ENCODE data around the gene WDR18. TPM values are rescaled to one million over a fixed set of nuclear protein-coding genes. Genes with fewer than 3 reads are reported as not detected.

Gene WDR18
- 136 and 158 TPM in 2 replicates for total RNA-seq (2014; rRNA removed; shearing (Covaris generic))

GRCh38 chr19:984165-984967 lies at the start of gene WDR18:
Gene WDR18, plus strand, starts transcription at chr19:984345. Its CDS starts 9 bp downstream, at chr19:984354.

DNA sequence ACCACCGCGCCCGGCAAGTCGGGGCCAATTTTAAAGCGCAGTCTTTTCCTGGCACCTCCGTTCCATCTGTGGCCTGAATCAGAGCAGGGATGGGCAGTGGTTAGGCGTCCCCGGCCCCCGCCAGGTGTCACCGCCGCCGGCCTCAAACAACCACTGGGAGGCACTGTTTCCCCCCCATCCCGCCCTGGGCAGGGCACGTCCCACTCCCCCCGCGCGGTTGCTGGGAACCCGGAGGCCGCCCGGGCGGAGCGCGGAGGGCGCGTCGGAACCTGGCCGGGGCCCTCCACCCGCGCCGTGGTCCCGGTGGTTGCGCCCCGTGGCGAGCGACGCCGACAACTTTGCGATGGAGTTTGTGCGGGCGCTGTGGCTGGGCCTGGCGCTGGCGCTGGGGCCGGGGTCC lies 15.9 kb downstream of the WDR18 start, which contains the start of gene GRIN3B:
Gene GRIN3B, plus strand, starts transcription at position 325 of the 400 bp plus-strand sequence. Its CDS starts 19 bp downstream, at position 344.

GRCh38 chr19:1020868-1021425 lies 36.8 kb downstream of the WDR18 start, which contains the start of gene TMEM259:
Gene TMEM259, minus strand, starts transcription at chr19:1021123. Its CDS starts 127 bp downstream, at chr19:1020996.

GRCh38 chr19:1025960-1026782 lies 42.0 kb downstream of the WDR18 start, which contains the start of gene CNN2:
Gene CNN2, plus strand, starts transcription at chr19:1026608. Its CDS starts 54 bp downstream, at chr19:1026662.

GRCh38 chr19:1039646-1040475 lies 55.7 kb downstream of the WDR18 start, which contains the start of gene ABCA7:
Gene ABCA7, plus strand, starts transcription at chr19:1040107. Its CDS starts 1,255 bp downstream, at chr19:1041362.

Small RNAs within 50 kb of the gene (small RNA-seq; reads per million reads assigned to genes)
- 0.50 reads per million, percentile 23 among the genes with 10 or more reads in this experiment for gene RNU6-2

Other genes with a start within 250 kb of the WDR18 start
- 4.4 and 5.9 TPM in 2 replicates for gene MISP, start 233.2 kb upstream of the WDR18 start, total RNA-seq (2014; rRNA removed; shearing (Covaris generic))
- gene PTBP1, start 186.9 kb upstream of the WDR18 start, total RNA-seq (2014; rRNA removed; shearing (Covaris generic)) = 355 and 456 TPM in 2 replicates
- gene PLPPR3, start 162.4 kb upstream of the WDR18 start, total RNA-seq (2014; rRNA removed; shearing (Covaris generic)) = 0.03 TPM in 1 of 2 replicates, not detected in the other
- 0.45 TPM in 1 of 2 replicates, not detected in the other for gene AZU1, start 156.5 kb upstream of the WDR18 start, total RNA-seq (2014; rRNA removed; shearing (Covaris generic))
- gene PRTN3, start 143.3 kb upstream of the WDR18 start, total RNA-seq (2014; rRNA removed; shearing (Covaris generic)) = not detected in 2 replicates
- gene ELANE, start 132.0 kb upstream of the WDR18 start, total RNA-seq (2014; rRNA removed; shearing (Covaris generic)) = 0.34 TPM in 1 of 2 replicates, not detected in the other
- 2.1 and 3.5 TPM in 2 replicates for gene CFD, start 124.7 kb upstream of the WDR18 start, total RNA-seq (2014; rRNA removed; shearing (Covaris generic))
- 20.4 and 25.1 TPM in 2 replicates for gene MED16, start 91.2 kb upstream of the WDR18 start, total RNA-seq (2014; rRNA removed; shearing (Covaris generic))
- not detected in 2 replicates for gene RNU6-9, start 90.9 kb upstream of the WDR18 start, total RNA-seq (2014; rRNA removed; shearing (Covaris generic))
- 24.9 and 26.8 TPM in 2 replicates for gene R3HDM4, start 71.1 kb upstream of the WDR18 start, total RNA-seq (2014; rRNA removed; shearing (Covaris generic))
- not detected in 2 replicates for gene KISS1R, start 67.0 kb upstream of the WDR18 start, total RNA-seq (2014; rRNA removed; shearing (Covaris generic))
- gene ARID3A, start 58.3 kb upstream of the WDR18 start, total RNA-seq (2014; rRNA removed; shearing (Covaris generic)) = 2.0 and 3.1 TPM in 2 replicates
- not detected in 2 replicates for gene GRIN3B, start 16.1 kb downstream of the WDR18 start, total RNA-seq (2014; rRNA removed; shearing (Covaris generic))
- 84.4 and 91.2 TPM in 2 replicates for gene TMEM259, start 36.8 kb downstream of the WDR18 start, total RNA-seq (2014; rRNA removed; shearing (Covaris generic))
- gene RNU6-2, start 37.2 kb downstream of the WDR18 start, total RNA-seq (2014; rRNA removed; shearing (Covaris generic)) = not detected in 2 replicates
- 62.3 and 63.6 TPM in 2 replicates for gene CNN2, start 42.3 kb downstream of the WDR18 start, total RNA-seq (2014; rRNA removed; shearing (Covaris generic))
- gene ABCA7, start 55.8 kb downstream of the WDR18 start, total RNA-seq (2014; rRNA removed; shearing (Covaris generic)) = 4.0 and 4.8 TPM in 2 replicates
- gene ARHGAP45, start 82.8 kb downstream of the WDR18 start, total RNA-seq (2014; rRNA removed; shearing (Covaris generic)) = 9.0 and 12.4 TPM in 2 replicates
- gene POLR2E, start 111.0 kb downstream of the WDR18 start, total RNA-seq (2014; rRNA removed; shearing (Covaris generic)) = 101 and 102 TPM in 2 replicates
- gene GPX4, start 119.6 kb downstream of the WDR18 start, total RNA-seq (2014; rRNA removed; shearing (Covaris generic)) = 308 and 310 TPM in 2 replicates
- 55.9 and 64.7 TPM in 2 replicates for gene SBNO2, start 189.9 kb downstream of the WDR18 start, total RNA-seq (2014; rRNA removed; shearing (Covaris generic))
- 43.7 and 46.0 TPM in 2 replicates for gene STK11, start 221.4 kb downstream of the WDR18 start, total RNA-seq (2014; rRNA removed; shearing (Covaris generic))